Trophoblast cell (in vitro differentiated cells and primary cell): ENCODE results near the gene STK10.

Experiments used
- DNase-seq, 2 donors: peaks; one replicate each; pipeline ENCODE4 v3.0.0-alpha.2; 2016
- H2AFZ ChIP-seq: 2 replicates; pipeline ENCODE4 v1.6.1; 2013; ENCODE audit warnings: low read length, moderate library complexity, mild to moderate bottlenecking; ENCODE audit not compliant: insufficient read depth, poor library complexity
- H2AK5ac ChIP-seq: 2 replicates; pipeline ENCODE4 v1.6.1; 2013; ENCODE audit warnings: mild to moderate bottlenecking, low read length
- H2BK120ac ChIP-seq: 2 replicates; pipeline ENCODE4 v1.6.1; 2013; ENCODE audit warnings: low read length, mild to moderate bottlenecking, moderate library complexity; ENCODE audit not compliant: insufficient read depth, poor library complexity
- H2BK12ac ChIP-seq: 2 replicates; pipeline ENCODE4 v1.6.1; 2013; ENCODE audit warnings: mild to moderate bottlenecking, low read length, moderate library complexity
- H2BK5ac ChIP-seq: 2 replicates; pipeline ENCODE4 v1.6.1; 2013; ENCODE audit warnings: low read length, low read depth, moderate library complexity, mild to moderate bottlenecking; ENCODE audit not compliant: poor library complexity
- H3K14ac ChIP-seq: 2 replicates; pipeline ENCODE4 v1.6.1; 2013; ENCODE audit warnings: mild to moderate bottlenecking, low read length
- H3K18ac ChIP-seq: 2 replicates; pipeline ENCODE4 v1.6.1; 2013; ENCODE audit warnings: mild to moderate bottlenecking, low read length
- H3K23ac ChIP-seq: 2 replicates; pipeline ENCODE4 v1.6.1; 2013; ENCODE audit warnings: low read length
- H3K27ac ChIP-seq: 2 replicates; pipeline ENCODE4 v1.5.1; 2013; ENCODE audit warnings: low read depth, mild to moderate bottlenecking, inconsistent platforms, low read length, moderate library complexity
- H3K27me3 ChIP-seq: 2 replicates; pipeline ENCODE4 v1.6.1; 2013; ENCODE audit warnings: inconsistent platforms, mild to moderate bottlenecking, low read length, moderate library complexity; ENCODE audit not compliant: insufficient read depth
- H3K36me3 ChIP-seq, 2 experiments: 1 replicate in 1 of 2; 2 replicates in 1 of 2; pipeline ENCODE4 v1.6.1; 2013; ENCODE audit warnings: low read length in 2 of 2, mild to moderate bottlenecking in 2 of 2, moderate library complexity in 1 of 2; ENCODE audit not compliant: insufficient read depth in 2 of 2, control insufficient read depth in 1 of 2
- H3K4ac ChIP-seq: 2 replicates; pipeline ENCODE4 v1.6.1; 2013; ENCODE audit warnings: low read depth, mild to moderate bottlenecking, low read length, moderate library complexity
- H3K4me1 ChIP-seq, 2 experiments: 1 replicate in 1 of 2; 2 replicates in 1 of 2; pipeline ENCODE4 v1.6.1; 2013; ENCODE audit warnings: low read length in 2 of 2, mild to moderate bottlenecking in 2 of 2, moderate library complexity in 1 of 2; ENCODE audit not compliant: insufficient read depth in 2 of 2, control insufficient read depth in 1 of 2
- H3K4me2 ChIP-seq: 2 replicates; pipeline ENCODE4 v1.6.1; 2013; ENCODE audit warnings: inconsistent platforms, mild to moderate bottlenecking, low read length, moderate library complexity
- H3K4me3 ChIP-seq: 2 replicates; pipeline ENCODE4 v1.5.1; 2013; ENCODE audit warnings: mild to moderate bottlenecking, low read depth, low read length, inconsistent platforms
- H3K79me1 ChIP-seq: one replicate; pipeline ENCODE4 v1.6.1; 2013; ENCODE audit warnings: low read length
- H3K79me2 ChIP-seq: 2 replicates; pipeline ENCODE4 v1.6.1; 2013; ENCODE audit warnings: low read length, mild to moderate bottlenecking; ENCODE audit not compliant: control insufficient read depth, insufficient read depth, poor library complexity
- H3K9ac ChIP-seq: 2 replicates; pipeline ENCODE4 v1.6.1; 2013; ENCODE audit warnings: mild to moderate bottlenecking, low read length
- H3K9me3 ChIP-seq: 2 replicates; pipeline ENCODE4 v1.6.1; 2013; ENCODE audit warnings: low read depth, mild to moderate bottlenecking, control low read depth, inconsistent platforms, low read length; ENCODE audit not compliant: insufficient read depth
- H4K12ac ChIP-seq: 2 replicates; pipeline ENCODE4 v1.6.1; 2013; ENCODE audit warnings: low read depth, mild to moderate bottlenecking, low read length, moderate library complexity
- H4K8ac ChIP-seq: 2 replicates; pipeline ENCODE4 v1.6.1; 2013; ENCODE audit warnings: low read depth, mild to moderate bottlenecking, low read length, moderate library complexity
- H4K91ac ChIP-seq: one replicate; pipeline ENCODE4 v1.6.1; 2013; ENCODE audit warnings: low read depth, mild to moderate bottlenecking, low read length, moderate library complexity
- WGBS: extraction: QIAGEN DNeasy Blood & Tissue Kit; methylation state at CpG from one replicate; pipeline ENCODE4 v1.1.7; 2013; ENCODE audit warnings: missing lambda C conversion rate; ENCODE audit not compliant: insufficient read length, insufficient coverage; ENCODE audit errors: extremely low coverage; 5-methylcytosine and 5-hydroxymethylcytosine counted together

STK10 gene

DNA sequence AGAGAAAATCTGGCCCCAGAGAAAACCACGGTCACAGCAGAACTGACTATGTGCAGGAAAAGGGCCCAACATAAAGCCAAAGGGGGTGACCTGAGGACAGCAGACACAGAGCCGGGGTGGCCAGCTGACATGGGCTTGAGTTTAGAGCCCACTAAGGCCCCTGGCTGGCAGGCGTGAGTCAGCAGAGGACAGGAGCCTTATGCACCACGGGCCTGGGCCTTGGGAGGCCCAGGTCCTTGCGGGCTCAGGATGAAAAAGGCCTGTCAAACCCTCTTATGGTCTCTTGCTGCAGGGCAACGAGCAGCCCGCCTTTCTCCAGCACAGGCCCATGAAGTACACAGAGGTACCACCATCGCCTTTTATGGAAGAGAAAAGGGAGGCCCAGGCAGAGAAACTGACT lies 19.7 kb downstream of the STK10 start:
- H2AK5ac ChIP-seq, result no peak overlapping the region
- no peak overlapping the region for H3K9ac ChIP-seq
- H2BK12ac ChIP-seq, result no peak overlapping the region
- WGBS, result no CpG with 5 or more reads among the region's 8 CpGs
- no peak for DNase-seq
- no peak overlapping the region for H3K4me3 ChIP-seq
- H4K12ac ChIP-seq, result no peak overlapping the region
- no peak overlapping the region for H3K18ac ChIP-seq
- H3K79me2 ChIP-seq, result peaks cover 10% of the 10 kb centered on the region
- H2BK5ac ChIP-seq, result no peak overlapping the region
- peak overlapping the region; percentile 10 for H3K4ac ChIP-seq
- no peaks in the 10 kb centered on the region for H3K9me3 ChIP-seq
- no peak overlapping the region for H4K8ac ChIP-seq
- no peak overlapping the region for H3K14ac ChIP-seq
- H3K27ac ChIP-seq, result no peak overlapping the region
- no peak overlapping the region for H2BK120ac ChIP-seq
- no peak overlapping the region for H3K4me2 ChIP-seq
- H3K79me1 ChIP-seq, result no peaks in the 10 kb centered on the region
- H3K36me3 ChIP-seq, result peaks cover 5 to 7% of the 10 kb centered on the region in 2 experiments
- H2AFZ ChIP-seq, result peak overlapping the region; percentile 23
- no peak overlapping the region for H3K23ac ChIP-seq
- H4K91ac ChIP-seq, result no peak overlapping the region
- no peaks in the 10 kb centered on the region for H3K27me3 ChIP-seq
- peaks cover 4 to 5% of the 10 kb centered on the region in 2 experiments for H3K4me1 ChIP-seq

DNA sequence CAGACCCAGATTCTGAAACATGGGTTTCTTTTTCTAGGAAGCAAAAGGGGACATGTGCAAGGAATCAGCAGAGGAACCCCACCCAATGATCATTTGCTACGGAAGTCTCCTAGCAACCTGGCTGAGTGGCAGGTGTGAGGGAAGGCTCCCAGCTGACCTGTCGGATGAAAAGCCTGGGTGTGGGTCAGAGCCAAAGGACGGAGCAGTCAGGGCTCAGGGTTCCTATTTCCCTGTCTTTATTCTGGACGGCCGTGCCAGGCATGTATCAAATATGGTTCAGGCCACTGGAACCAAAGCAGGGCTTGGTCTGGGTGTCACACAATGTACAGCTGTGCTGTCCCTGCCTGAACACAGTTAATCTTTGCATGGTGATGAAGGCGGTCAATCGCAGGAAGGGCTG lies 20.1 kb downstream of the STK10 start:
- Histone ChIP-seq H3K9ac (no peak overlapping the region), H4K12ac (no peak overlapping the region)

DNA sequence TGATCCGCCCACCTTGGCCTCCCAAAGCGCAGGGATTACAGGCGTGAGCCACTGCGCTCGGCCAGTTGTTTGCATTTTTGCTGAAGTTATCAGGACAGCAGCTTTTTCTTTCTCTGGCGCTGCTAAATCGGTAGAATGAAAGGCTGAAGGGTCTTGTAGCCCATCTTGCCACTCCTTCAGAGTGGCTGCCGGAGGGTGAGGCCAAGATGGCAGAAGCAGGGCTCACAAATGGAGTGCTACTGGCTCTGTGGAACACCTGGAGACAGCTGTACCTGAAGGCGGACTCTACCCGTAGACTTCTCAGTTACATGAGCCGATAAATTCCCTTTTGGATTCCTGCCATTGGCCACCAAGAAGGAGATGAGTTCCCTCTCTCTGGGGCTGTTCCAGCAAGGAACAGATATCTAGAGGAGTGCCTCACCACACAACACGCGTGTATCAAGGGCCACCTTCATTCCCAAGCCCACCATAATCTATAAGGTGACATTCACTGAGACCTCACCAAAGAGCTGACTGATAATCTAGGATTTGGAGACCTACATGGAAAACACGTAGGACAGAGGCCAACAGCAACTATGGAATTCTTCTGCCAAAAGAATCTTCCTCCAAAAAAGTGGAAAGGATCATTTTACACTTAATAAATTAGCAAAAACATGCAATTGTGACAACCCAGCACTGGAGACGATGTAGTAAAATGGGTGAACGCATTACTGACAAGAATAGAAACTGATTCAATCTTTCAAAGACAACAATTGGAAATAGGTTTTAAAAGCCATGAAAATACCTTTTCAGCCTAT lies 21.8 kb downstream of the STK10 start:
- WGBS, result no CpG with 5 or more reads among the region's 16 CpGs

More for the DNA sequence above, 20.1 kb downstream of the STK10 start:
- no peaks in the 10 kb centered on the region for H3K9me3 ChIP-seq
- no peak overlapping the region for H3K14ac ChIP-seq
- H3K23ac ChIP-seq, result no peak overlapping the region
- no peak overlapping the region for H2AFZ ChIP-seq
- H2BK120ac ChIP-seq, result no peak overlapping the region
- H2BK5ac ChIP-seq, result no peak overlapping the region
- no peak overlapping the region for H3K27ac ChIP-seq
- no peak overlapping the region for H4K91ac ChIP-seq
- H3K18ac ChIP-seq, result no peak overlapping the region
- no peak overlapping the region for H3K4me2 ChIP-seq
- no CpG with 5 or more reads among the region's 7 CpGs for WGBS
- no peak for DNase-seq
- H4K8ac ChIP-seq, result no peak overlapping the region
- H3K4me3 ChIP-seq, result no peak overlapping the region
- peaks cover 6% of the 10 kb centered on the region for H3K79me2 ChIP-seq
- no peak overlapping the region for H2AK5ac ChIP-seq
- H2BK12ac ChIP-seq, result no peak overlapping the region
- peaks cover 5 to 7% of the 10 kb centered on the region in 2 experiments for H3K36me3 ChIP-seq
- H3K4ac ChIP-seq, result no peak overlapping the region
- H3K79me1 ChIP-seq, result no peaks in the 10 kb centered on the region
- no peaks in the 10 kb centered on the region for H3K27me3 ChIP-seq
- H3K4me1 ChIP-seq, result peaks cover 0 to 5% of the 10 kb centered on the region in 2 experiments

DNA sequence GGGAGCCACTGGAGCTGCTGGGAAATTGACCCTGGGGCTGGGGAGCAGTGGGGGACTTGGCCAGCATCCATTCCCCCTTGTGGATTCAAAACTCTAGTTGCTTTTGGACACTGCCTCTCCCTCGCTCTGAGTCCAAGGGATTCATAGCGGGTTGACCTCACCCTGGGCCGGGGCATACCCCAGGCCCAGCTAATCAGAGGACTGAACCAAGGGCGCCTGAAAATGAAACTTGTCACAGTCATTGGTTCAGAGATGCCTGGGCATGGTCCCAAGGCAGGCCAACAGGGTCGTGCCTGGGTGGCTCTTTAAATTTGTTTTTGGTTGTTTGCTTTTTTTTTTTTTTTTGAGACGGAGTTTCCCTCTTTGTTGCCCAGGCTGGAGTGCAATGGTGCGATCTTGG lies 22.6 kb downstream of the STK10 start:
- no CpG with 5 or more reads among the region's 7 CpGs for WGBS
- Histone ChIP-seq H4K12ac (no peak overlapping the region), H2AK5ac (no peak overlapping the region)

More for the DNA sequence above, 21.8 kb downstream of the STK10 start:
- Histone ChIP-seq H2BK5ac (no peak overlapping the region), H2AK5ac (no peak overlapping the region), H4K91ac (no peak overlapping the region), H3K27me3 (no peaks in the 10 kb centered on the region), H3K4me1 (peaks cover 3 to 8% of the 10 kb centered on the region in 2 experiments), H3K18ac (no peak overlapping the region), H3K79me1 (no peaks in the 10 kb centered on the region), H2BK12ac (no peak overlapping the region), H4K8ac (no peak overlapping the region), H3K4me2 (no peak overlapping the region), H3K9me3 (no peaks in the 10 kb centered on the region), H3K36me3 (peaks cover 2 to 5% of the 10 kb centered on the region in 2 experiments), H3K9ac (no peak overlapping the region), H2BK120ac (no peak overlapping the region), H3K23ac (no peak overlapping the region), H3K4me3 (no peak overlapping the region), H3K14ac (no peak overlapping the region), H3K79me2 (peaks cover 6% of the 10 kb centered on the region), H3K4ac (peak overlapping the region; percentile 24), H2AFZ (no peak overlapping the region), H4K12ac (no peak overlapping the region), H3K27ac (no peak overlapping the region)
- no peak for DNase-seq

More for the DNA sequence above, 22.6 kb downstream of the STK10 start:
- H3K9me3 ChIP-seq, result no peaks in the 10 kb centered on the region
- H3K79me1 ChIP-seq, result no peaks in the 10 kb centered on the region
- no peak overlapping the region for H2BK5ac ChIP-seq
- peaks cover 6% of the 10 kb centered on the region for H3K79me2 ChIP-seq
- H3K18ac ChIP-seq, result no peak overlapping the region
- no peak overlapping the region for H2BK120ac ChIP-seq
- H2BK12ac ChIP-seq, result no peak overlapping the region
- no peak overlapping the region for H4K91ac ChIP-seq
- no peak overlapping the region for H3K27ac ChIP-seq
- peaks cover 2 to 5% of the 10 kb centered on the region in 2 experiments for H3K36me3 ChIP-seq
- H4K8ac ChIP-seq, result no peak overlapping the region
- H3K4me3 ChIP-seq, result no peak overlapping the region
- H2AFZ ChIP-seq, result no peak overlapping the region
- no peak overlapping the region for H3K4me2 ChIP-seq
- peaks cover 9 to 14% of the 10 kb centered on the region in 2 experiments for H3K4me1 ChIP-seq
- H3K14ac ChIP-seq, result no peak overlapping the region
- no peak for DNase-seq
- H3K9ac ChIP-seq, result no peak overlapping the region
- H3K27me3 ChIP-seq, result no peaks in the 10 kb centered on the region
- H3K23ac ChIP-seq, result no peak overlapping the region
- no peak overlapping the region for H3K4ac ChIP-seq
